HG02943 (cell line): Measurements from ENCODE around the gene LRIG1.

Experiments used
- ATAC-seq: cut with Tn5 transposase; IDR thresholded peaks from one replicate; pipeline ENCODE4 v1.9.1; 2021; ENCODE audit warnings: mild to moderate bottlenecking, low read depth, moderate library complexity; ENCODE audit not compliant: unreplicated experiment

The LRIG1 gene

DNA sequence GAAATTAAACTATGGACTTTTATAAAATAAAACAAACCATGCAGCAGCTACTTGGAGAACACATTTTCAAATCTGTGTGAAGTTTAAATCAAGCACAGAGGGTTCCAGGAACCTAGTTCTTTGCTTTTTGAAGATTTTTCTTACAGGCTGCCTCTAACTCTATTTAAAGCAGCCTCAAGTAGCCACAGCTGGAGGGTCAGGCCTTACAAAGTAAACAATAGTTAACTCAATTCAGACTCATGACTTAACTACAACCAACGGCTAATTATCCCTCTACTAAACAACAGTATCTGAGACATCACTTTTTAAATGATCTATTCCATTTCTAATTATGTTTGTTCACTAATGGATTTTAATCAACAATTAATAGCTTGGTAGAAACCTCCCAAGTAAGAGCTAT is 9.8 kb downstream of the LRIG1 start:
- no peak for ATAC-seq

DNA sequence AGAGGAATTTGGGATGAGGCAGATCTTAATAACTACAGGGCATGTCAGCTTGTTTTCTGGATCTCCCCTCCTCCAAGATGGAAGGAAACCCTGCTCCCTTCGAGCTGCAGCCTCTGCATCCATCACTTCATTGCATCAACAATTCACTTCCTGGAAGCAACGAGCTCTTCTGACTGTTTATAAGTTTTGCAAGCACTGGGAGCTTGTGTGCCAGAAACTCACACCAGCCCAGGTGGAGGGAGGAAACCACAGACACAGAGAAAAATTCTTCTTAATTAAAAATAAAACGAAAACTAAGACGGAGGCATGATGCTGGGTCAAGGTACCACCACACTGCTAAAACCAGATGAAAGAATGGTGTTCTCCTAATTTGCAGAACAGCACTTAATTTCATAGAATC is 10.6 kb downstream of the LRIG1 start:
- ATAC-seq: peak; percentile 46

DNA sequence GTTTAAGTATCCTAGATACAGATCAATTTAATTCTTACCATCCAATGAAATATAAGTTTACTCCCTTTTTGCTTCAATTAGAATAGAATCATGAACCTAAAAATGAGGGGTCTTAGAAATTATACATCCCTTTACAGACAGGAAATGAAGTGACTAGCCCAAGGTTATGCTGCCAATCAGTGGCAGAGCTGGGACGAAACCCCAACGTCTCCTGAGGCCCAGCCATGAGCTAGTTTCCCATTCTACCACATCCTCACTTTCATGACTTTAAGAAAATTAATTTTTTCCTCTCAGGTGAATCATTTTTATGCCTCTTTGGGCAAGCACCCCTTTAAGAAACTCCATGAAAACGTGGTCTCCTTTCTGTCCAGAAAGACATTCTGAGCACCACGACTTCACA is 11.2 kb downstream of the LRIG1 start:
- no peak for ATAC-seq

GRCh38 chr3:66489115-66489514 is 11.7 kb downstream of the LRIG1 start:
- no peak for ATAC-seq

DNA sequence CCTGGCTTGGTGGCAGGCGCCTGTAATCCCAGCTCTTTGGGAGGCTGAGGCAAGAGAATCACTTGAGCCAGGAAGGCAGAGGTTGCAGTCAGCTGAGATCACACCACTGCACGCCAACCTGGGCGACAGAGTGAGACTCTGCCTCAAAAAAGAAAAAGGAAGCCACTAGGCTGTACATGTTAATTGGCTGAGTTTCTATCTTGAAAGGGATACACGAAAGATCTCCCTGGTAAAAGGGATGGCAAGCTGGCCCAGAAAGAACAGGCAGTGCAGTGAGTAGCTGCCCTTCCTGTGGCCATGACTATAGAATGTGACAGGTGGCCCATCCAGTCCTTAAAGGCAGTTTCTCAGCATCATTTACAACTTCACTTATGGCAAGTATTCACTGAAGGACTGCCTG is 12.3 kb downstream of the LRIG1 start:
- no peak for ATAC-seq

DNA sequence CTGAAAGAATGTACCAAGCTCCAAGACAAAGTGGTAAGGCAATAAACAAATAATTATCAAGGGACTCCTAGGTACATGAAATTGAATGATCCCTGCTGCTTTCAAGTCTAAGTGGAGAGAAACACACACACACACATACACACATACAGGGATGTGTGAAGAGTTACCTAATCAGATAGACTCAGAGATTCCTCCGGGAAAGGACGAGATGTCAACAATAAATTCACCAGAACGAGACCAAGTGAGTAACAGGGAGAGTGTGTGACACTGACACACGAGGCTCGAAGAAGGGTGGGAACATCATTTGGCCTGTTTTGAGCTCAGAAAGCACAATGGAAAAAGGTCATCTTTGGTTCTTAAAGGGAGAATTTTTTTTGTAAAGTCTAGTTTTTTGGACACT is 13.4 kb downstream of the LRIG1 start:
- ATAC-seq: no peak

DNA sequence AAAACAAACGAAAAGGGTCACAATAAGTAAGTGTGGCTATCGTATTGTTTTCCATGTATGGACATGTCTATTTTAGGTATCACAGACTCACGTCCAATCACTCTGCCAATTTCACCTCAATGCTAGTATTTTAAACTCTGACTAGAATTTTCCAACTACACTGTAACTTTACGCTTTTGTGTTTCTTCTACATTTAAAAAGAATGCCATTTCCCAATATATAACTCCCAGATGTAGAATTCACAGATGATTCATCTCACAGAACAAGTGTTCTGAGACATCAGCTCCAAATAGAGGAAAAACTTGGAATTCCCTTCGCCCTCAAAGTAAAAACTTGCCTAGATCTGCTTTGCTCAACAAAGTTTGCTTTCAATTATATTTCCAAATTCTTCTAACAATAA is 14.2 kb downstream of the LRIG1 start:
- no peak for ATAC-seq

GRCh38 chr3:66486202-66486601 is 14.6 kb downstream of the LRIG1 start:
- no peak for ATAC-seq

- no peak for ATAC-seq
Observed at GRCh38 chr3:66485291-66485968, 15.4 kb downstream of the LRIG1 start.

DNA sequence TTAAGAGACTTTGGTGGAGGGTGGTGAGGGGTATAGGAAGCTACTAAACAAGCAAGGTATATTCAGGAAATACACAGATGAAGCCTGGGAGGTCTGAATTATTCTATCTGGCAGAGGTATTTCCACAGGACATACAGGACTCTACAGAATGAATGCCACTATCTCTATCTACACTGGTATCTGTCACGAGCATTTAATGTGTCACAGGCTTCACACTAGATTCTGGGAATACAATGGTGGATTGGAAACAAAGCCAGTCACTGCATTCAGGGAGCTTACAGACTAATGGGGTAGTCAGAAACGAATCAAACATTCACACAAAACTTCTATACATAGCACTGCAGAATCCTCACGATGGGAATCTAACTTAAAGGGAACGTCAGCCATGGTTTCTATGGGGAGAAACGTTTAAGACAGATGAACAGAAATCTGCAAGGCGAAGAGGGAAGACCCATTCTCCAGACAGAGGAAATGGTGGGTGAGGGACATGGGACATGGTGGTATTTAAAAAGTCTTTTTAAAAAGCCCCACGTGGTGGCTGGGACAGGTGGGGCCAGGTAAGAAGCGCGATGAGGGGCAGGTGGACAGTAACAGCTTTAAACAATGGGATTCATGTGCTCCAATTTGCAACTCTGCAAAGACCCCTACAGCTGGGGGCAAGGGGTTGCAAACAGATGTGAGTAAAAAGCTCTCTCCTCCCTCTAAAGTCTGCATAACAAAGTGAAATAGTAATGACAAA is 16.5 kb downstream of the LRIG1 start:
- ATAC-seq: no peak

GRCh38 chr3:66483409-66483906 is 17.4 kb downstream of the LRIG1 start:
- ATAC-seq: peak; percentile 40

- ATAC-seq: no peak
Observed at GRCh38 chr3:66483006-66483405, 17.8 kb downstream of the LRIG1 start.

DNA sequence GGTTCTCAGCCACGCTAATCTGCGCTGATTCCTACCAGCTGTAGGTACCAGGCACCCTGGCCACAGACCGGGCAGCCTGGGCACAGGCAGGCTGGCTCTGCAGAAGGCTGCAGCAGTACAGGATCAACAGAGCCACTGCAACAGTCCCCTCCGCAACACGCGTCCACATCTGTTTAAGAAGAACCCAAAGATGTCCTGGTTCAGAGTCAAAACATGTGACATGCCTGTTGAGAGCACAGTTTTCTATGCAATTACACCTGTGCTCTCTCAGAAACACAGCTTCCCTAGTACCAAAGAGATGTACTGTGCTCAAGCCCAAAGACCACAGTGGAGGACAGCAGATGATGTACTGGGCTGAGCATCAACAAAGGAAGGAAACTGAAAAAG is 18.8 kb downstream of the LRIG1 start:
- no peak for ATAC-seq

- ATAC-seq: peak; percentile 43
Observed at GRCh38 chr3:66481071-66482017, 19.5 kb downstream of the LRIG1 start.

DNA sequence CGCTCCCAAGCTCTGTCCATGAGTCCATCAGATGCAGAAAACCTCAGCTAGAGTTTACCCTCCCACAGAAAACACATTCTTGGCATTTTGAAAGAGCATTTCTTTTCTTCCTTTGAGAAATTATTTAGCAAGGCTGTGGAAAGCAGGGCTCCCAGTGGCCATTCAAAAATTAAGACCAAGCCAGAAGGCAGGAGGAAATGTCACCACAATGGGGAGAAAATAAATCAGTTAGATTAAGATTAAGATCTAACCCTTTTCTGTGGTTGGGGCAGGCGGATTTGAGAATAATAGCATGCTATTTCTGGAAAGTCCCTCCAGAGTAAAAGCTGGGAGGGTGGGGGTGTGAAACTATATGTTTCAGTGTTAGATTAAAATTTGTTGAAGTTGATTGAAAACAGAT is 20.2 kb downstream of the LRIG1 start:
- ATAC-seq: peak; percentile 34

GRCh38 chr3:66479532-66479947 is 21.3 kb downstream of the LRIG1 start:
- no peak for ATAC-seq

DNA sequence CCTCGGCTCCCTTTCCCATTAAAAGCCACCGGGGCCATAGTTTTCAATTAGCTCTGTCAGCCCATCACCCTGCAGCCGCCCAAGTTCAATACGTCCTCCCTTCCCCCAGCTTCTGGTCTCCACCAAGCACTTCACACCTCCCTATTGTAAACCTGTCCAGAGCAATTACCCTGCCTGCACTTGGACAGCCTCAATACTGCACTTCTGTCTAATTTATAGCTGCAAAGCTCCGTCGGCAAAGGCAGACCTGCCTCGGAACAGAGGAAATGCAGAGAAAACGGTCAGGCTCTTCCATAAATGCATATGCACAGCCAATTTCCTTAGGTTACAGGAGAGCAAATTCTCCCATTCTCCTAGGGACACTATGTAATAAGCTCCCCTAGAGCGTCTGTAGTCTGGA is 21.9 kb downstream of the LRIG1 start:
- ATAC-seq: no peak

DNA sequence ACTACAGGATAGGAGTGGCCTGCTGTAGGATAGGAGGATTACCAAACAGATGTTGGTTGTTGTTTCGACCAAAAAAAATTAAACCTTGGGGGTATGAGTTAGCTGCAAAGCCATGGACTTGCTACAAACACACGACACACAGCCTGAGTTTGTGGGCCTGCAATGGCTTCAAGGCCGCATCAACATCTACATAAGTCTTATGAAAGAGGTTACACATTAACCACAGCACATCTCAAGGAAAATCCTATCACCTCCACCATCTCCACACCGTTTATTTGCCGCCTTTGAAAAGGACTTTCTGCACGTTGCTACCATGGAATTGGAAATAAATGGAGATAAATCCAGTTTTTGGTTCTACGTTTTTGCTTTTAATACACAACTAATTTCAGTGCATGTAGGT is 23.0 kb downstream of the LRIG1 start:
- no peak for ATAC-seq

DNA sequence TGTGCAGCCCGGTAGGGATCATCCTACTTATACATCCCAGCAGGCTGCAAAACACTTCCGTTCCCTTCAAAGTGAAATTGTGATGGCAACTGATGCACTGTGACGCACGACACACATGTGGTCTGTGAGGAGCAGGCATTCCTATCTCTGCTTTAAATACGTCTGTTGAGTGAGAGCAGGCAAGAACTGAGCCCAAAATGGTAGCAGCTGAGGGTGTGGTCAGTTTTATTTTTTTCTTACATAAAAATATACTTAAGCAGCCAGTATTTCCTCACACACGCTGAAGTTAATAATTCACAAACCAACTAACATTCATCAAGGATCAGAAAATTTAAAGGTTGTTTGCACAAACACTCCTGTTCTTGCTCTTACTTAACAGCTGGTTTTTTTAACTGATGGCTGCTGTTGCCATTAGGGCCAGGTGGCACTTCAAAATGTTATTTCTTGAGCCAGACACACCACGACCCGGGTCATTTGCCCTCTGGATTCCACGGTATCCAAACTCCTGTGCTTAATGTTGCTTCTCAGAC is 23.9 kb downstream of the LRIG1 start:
- no peak for ATAC-seq

- no peak for ATAC-seq
Observed at GRCh38 chr3:66475386-66476020, 25.3 kb downstream of the LRIG1 start.
